ENCODE measurements around the gene BCO1. TPM values are rescaled to one million over a fixed set of nuclear protein-coding genes. Genes with fewer than 3 reads are reported as not detected.

Gene BCO1
- not detected for total RNA-seq
- polyA plus RNA-seq: not detected

GRCh38 chr16:81238296-81239011, at the start of gene BCO1:
BCO1 (plus strand) TSS chr16:81238689; CDS start chr16:81238909, 220 bp downstream.
- DNase-seq: no peak
- no peak within 1 kb of the TSS for H3K27ac ChIP-seq (ENCODE audit: low read depth, low read length)
- no peaks in the 10 kb centered on the region for H3K36me3 ChIP-seq (ENCODE audit: insufficient read depth, low read length)
- Mint-ChIP-seq H3K36me3 (no peaks in the 10 kb centered on the region), H3K9me3 (no peaks in the 10 kb centered on the region), H3K4me1 (peaks cover 3 to 18% (median 6%) of the 10 kb centered on the region in 3 donors), H3K27me3 (peaks cover 4 to 6% of the 10 kb centered on the region in 2 donors), H3K27ac (peak within 1 kb of the TSS in 3 of 8 donors; percentile 7 to 36 (median 21)), H3K4me3 (peak within 1 kb of the TSS in 3 of 7 donors; percentile 16 to 64 (median 47))
- H3K4me3 ChIP-seq (ENCODE audit: low read length): no peak within 1 kb of the TSS
- ChIA-PET POLR2A (no interaction called here), CTCF (interaction anchor here (0.7 kb wide), 1 partner anchor 26 kb away, joined by 3 read pairs; no protein-coding TSS in a partner anchor)
- H3K4me1 ChIP-seq (ENCODE audit: insufficient read depth, low read length): no peaks in the 10 kb centered on the region
- no peaks in the 10 kb centered on the region for H3K9me3 ChIP-seq (ENCODE audit: low read length)
- H3K27me3 ChIP-seq (ENCODE audit: insufficient read depth, low read length, poor library complexity, severe bottlenecking): no peaks in the 10 kb centered on the region

GRCh38 chr16:81189100-81189664, 49.3 kb upstream of the BCO1 start:
- ChIA-PET CTCF (no interaction called here), POLR2A (no interaction called here)

GRCh38 chr16:81190667-81191066, 47.8 kb upstream of the BCO1 start:
- ChIA-PET POLR2A (no interaction called here), CTCF (no interaction called here)
- Histone ChIP-seq H3K27me3 (ENCODE audit: insufficient read depth, low read length, poor library complexity, severe bottlenecking) (no peaks in the 10 kb centered on the region), H3K27ac (ENCODE audit: low read depth, low read length) (no peak overlapping the region), H3K9me3 (ENCODE audit: low read length) (no peaks in the 10 kb centered on the region), H3K36me3 (ENCODE audit: insufficient read depth, low read length) (no peaks in the 10 kb centered on the region), H3K4me3 (ENCODE audit: low read length) (no peak overlapping the region), H3K4me1 (ENCODE audit: insufficient read depth, low read length) (no peaks in the 10 kb centered on the region)
- H3K4me1 Mint-ChIP-seq: no peaks in the 10 kb centered on the region
- no peak overlapping the region for H3K27ac Mint-ChIP-seq
- H3K4me3 Mint-ChIP-seq: no peak overlapping the region
- H3K9me3 Mint-ChIP-seq: no peaks in the 10 kb centered on the region
- DNase-seq: no peak
- H3K36me3 Mint-ChIP-seq: no peaks in the 10 kb centered on the region
- H3K27me3 Mint-ChIP-seq: peaks cover 9 to 33% of the 10 kb centered on the region in 2 donors

More at GRCh38 chr16:81189100-81189664, 49.3 kb upstream of the BCO1 start:
- Histone ChIP-seq H3K36me3 (ENCODE audit: insufficient read depth, low read length) (no peaks in the 10 kb centered on the region), H3K9me3 (ENCODE audit: low read length) (no peaks in the 10 kb centered on the region), H3K4me1 (ENCODE audit: insufficient read depth, low read length) (no peaks in the 10 kb centered on the region), H3K27me3 (ENCODE audit: insufficient read depth, low read length, poor library complexity, severe bottlenecking) (no peaks in the 10 kb centered on the region), H3K4me3 (ENCODE audit: low read length) (no peak overlapping the region), H3K27ac (ENCODE audit: low read depth, low read length) (no peak overlapping the region)
- no peak for DNase-seq
- H3K27me3 Mint-ChIP-seq: peaks cover 4 to 28% of the 10 kb centered on the region in 2 donors
- H3K27ac Mint-ChIP-seq: no peak overlapping the region
- no peaks in the 10 kb centered on the region for H3K9me3 Mint-ChIP-seq
- H3K36me3 Mint-ChIP-seq: no peaks in the 10 kb centered on the region
- no peaks in the 10 kb centered on the region for H3K4me1 Mint-ChIP-seq
- no peak overlapping the region for H3K4me3 Mint-ChIP-seq

GRCh38 chr16:81195885-81196534, 42.5 kb upstream of the BCO1 start:
- Histone ChIP-seq H3K36me3 (ENCODE audit: insufficient read depth, low read length) (no peaks in the 10 kb centered on the region), H3K4me1 (ENCODE audit: insufficient read depth, low read length) (no peaks in the 10 kb centered on the region), H3K4me3 (ENCODE audit: low read length) (no peak overlapping the region), H3K27me3 (ENCODE audit: insufficient read depth, low read length, poor library complexity, severe bottlenecking) (no peaks in the 10 kb centered on the region), H3K27ac (ENCODE audit: low read depth, low read length) (no peak overlapping the region), H3K9me3 (ENCODE audit: low read length) (no peaks in the 10 kb centered on the region)
- no peak overlapping the region for H3K4me3 Mint-ChIP-seq
- peaks cover 21 to 34% of the 10 kb centered on the region in 2 donors for H3K27me3 Mint-ChIP-seq
- ChIA-PET POLR2A (no interaction called here), CTCF (no interaction called here)
- no peaks in the 10 kb centered on the region for H3K9me3 Mint-ChIP-seq
- H3K36me3 Mint-ChIP-seq: no peaks in the 10 kb centered on the region
- no peak overlapping the region for H3K27ac Mint-ChIP-seq
- no peak for DNase-seq
- H3K4me1 Mint-ChIP-seq: no peaks in the 10 kb centered on the region

GRCh38 chr16:81198635-81199034, 39.9 kb upstream of the BCO1 start:
- DNase-seq: no peak
- ChIA-PET POLR2A (no interaction called here), CTCF (no interaction called here)
- no peaks in the 10 kb centered on the region for H3K4me1 Mint-ChIP-seq
- Histone ChIP-seq H3K4me3 (ENCODE audit: low read length) (no peak overlapping the region), H3K27ac (ENCODE audit: low read depth, low read length) (no peak overlapping the region), H3K27me3 (ENCODE audit: insufficient read depth, low read length, poor library complexity, severe bottlenecking) (no peaks in the 10 kb centered on the region), H3K9me3 (ENCODE audit: low read length) (no peaks in the 10 kb centered on the region), H3K36me3 (ENCODE audit: insufficient read depth, low read length) (no peaks in the 10 kb centered on the region), H3K4me1 (ENCODE audit: insufficient read depth, low read length) (no peaks in the 10 kb centered on the region)
- H3K9me3 Mint-ChIP-seq: no peaks in the 10 kb centered on the region
- H3K27ac Mint-ChIP-seq: no peak overlapping the region
- no peaks in the 10 kb centered on the region for H3K36me3 Mint-ChIP-seq
- H3K4me3 Mint-ChIP-seq: no peak overlapping the region
- peaks cover 23 to 29% of the 10 kb centered on the region in 2 donors for H3K27me3 Mint-ChIP-seq

GRCh38 chr16:81201267-81201666, 37.2 kb upstream of the BCO1 start:
- ChIA-PET POLR2A (no interaction called here), CTCF (no interaction called here)
- Histone ChIP-seq H3K4me1 (ENCODE audit: insufficient read depth, low read length) (no peaks in the 10 kb centered on the region), H3K27ac (ENCODE audit: low read depth, low read length) (no peak overlapping the region), H3K36me3 (ENCODE audit: insufficient read depth, low read length) (no peaks in the 10 kb centered on the region), H3K9me3 (ENCODE audit: low read length) (no peaks in the 10 kb centered on the region), H3K4me3 (ENCODE audit: low read length) (no peak overlapping the region), H3K27me3 (ENCODE audit: insufficient read depth, low read length, poor library complexity, severe bottlenecking) (no peaks in the 10 kb centered on the region)
- Mint-ChIP-seq H3K4me3 (no peak overlapping the region), H3K27me3 (peaks cover 16 to 30% of the 10 kb centered on the region in 2 donors), H3K36me3 (no peaks in the 10 kb centered on the region), H3K9me3 (no peaks in the 10 kb centered on the region), H3K4me1 (peaks cover 0 to 5% (median 3%) of the 10 kb centered on the region in 3 donors), H3K27ac (peak overlapping the region in 1 of 8 donors; percentile 56)
- DNase-seq: no peak

GRCh38 chr16:81204798-81205680, 33.5 kb upstream of the BCO1 start:
- no peaks in the 10 kb centered on the region for H3K9me3 Mint-ChIP-seq
- ChIA-PET POLR2A (no interaction called here), CTCF (interaction anchor here (0.9 to 1.5 kb wide), 8 partner anchors 9 to 534 kb away, joined by 3 to 6 read pairs (median 3); partner anchors contain the start of gene GAN)
- no peak overlapping the region for H3K27ac Mint-ChIP-seq
- Histone ChIP-seq H3K9me3 (ENCODE audit: low read length) (no peaks in the 10 kb centered on the region), H3K4me1 (ENCODE audit: insufficient read depth, low read length) (no peaks in the 10 kb centered on the region), H3K4me3 (ENCODE audit: low read length) (no peak overlapping the region), H3K36me3 (ENCODE audit: insufficient read depth, low read length) (no peaks in the 10 kb centered on the region), H3K27ac (ENCODE audit: low read depth, low read length) (no peak overlapping the region), H3K27me3 (ENCODE audit: insufficient read depth, low read length, poor library complexity, severe bottlenecking) (peaks cover 6% of the 10 kb centered on the region)
- H3K36me3 Mint-ChIP-seq: no peaks in the 10 kb centered on the region
- H3K27me3 Mint-ChIP-seq: peaks cover 7 to 25% of the 10 kb centered on the region in 2 donors
- peaks cover 0 to 5% (median 3%) of the 10 kb centered on the region in 3 donors for H3K4me1 Mint-ChIP-seq
- DNase-seq: peak in 2 of 5 donors; percentile 5 to 25
- no peak overlapping the region for H3K4me3 Mint-ChIP-seq
